Right lobe of liver (tissue), 4 donors: ENCODE results near the gene NCEH1.

Experiments used
- POLR2A ChIP-seq: fragments of 450-650 bp; IDR thresholded peaks from one replicate; pipeline ENCODE4 v1.6.1; 2017; ENCODE audit warnings: antibody characterized with exemption, mild to moderate bottlenecking
- TF ChIP-seq, protein P1 (sequence below), 4 donors: fragments of 200-600 bp in 3 of 4; fragments of 450-650 bp in 1 of 4; IDR thresholded peaks; one replicate each; pipeline versions ENCODE4 v1.5.1 to v1.8.0; 2016 to 2022; ENCODE audit warnings: antibody characterized with exemption in 4 of 4, mild to moderate bottlenecking in 2 of 4
- donor health status: DM: no; HTN: no; CAD: no.
- donor health status: DM: no; HTN: no; CAD: no.
- donor health status: DM: no; HTN: yes; CAD: no.

DNA sequence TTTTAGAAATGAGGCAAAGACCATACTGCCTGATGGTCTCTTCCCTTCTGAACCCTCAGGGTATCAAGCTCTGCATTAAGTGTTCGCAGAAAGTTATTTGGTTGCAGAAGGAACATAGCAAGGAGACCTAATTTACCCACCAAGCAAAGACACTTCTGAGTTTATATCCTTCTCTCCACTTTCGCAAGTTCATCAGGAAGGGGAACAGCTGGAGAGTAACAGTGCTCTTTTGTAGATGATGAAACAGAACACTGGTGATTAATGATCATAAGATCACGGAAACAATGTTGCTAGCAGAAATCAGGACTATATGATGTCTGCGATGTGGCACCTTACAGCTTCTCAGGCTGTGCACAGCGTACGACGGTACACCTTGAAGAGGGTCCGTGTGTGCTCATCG is 62.1 kb downstream of the NCEH1 start:
- TF ChIP-seq, protein P1, sequence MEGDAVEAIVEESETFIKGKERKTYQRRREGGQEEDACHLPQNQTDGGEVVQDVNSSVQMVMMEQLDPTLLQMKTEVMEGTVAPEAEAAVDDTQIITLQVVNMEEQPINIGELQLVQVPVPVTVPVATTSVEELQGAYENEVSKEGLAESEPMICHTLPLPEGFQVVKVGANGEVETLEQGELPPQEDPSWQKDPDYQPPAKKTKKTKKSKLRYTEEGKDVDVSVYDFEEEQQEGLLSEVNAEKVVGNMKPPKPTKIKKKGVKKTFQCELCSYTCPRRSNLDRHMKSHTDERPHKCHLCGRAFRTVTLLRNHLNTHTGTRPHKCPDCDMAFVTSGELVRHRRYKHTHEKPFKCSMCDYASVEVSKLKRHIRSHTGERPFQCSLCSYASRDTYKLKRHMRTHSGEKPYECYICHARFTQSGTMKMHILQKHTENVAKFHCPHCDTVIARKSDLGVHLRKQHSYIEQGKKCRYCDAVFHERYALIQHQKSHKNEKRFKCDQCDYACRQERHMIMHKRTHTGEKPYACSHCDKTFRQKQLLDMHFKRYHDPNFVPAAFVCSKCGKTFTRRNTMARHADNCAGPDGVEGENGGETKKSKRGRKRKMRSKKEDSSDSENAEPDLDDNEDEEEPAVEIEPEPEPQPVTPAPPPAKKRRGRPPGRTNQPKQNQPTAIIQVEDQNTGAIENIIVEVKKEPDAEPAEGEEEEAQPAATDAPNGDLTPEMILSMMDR (IDR thresholded peaks at IDR 0.05): no peak
- no peak for TF ChIP-seq POLR2A
